ENCODE measurements around the gene PEX11A.

DNA sequence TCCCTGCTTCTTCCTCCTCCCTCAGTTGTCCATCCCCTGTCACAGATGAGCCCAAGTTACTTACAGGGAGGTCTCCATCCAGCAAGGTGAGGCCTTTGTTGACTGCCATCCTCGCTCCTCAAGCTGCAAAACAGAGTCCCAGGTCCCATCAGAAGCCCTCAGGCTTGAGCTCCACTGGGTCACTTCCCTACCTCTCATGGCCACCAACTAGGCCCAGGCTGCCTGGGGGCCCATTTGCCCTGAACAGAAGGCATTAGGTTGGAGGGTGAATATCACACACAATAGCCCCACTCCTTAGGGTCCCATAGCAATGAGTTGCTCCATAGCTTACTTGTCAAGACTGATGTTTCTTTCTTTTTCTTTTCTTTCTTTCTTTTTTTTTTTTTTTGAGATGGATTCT, 13.2 kb downstream of the PEX11A start:
- TF ChIP-seq POLR2AphosphoS5 (IDR thresholded peaks at IDR 0.05) (no peak), EP300 (IDR thresholded peaks at IDR 0.05) (no peak)
- TF ChIP-seq, protein P1, sequence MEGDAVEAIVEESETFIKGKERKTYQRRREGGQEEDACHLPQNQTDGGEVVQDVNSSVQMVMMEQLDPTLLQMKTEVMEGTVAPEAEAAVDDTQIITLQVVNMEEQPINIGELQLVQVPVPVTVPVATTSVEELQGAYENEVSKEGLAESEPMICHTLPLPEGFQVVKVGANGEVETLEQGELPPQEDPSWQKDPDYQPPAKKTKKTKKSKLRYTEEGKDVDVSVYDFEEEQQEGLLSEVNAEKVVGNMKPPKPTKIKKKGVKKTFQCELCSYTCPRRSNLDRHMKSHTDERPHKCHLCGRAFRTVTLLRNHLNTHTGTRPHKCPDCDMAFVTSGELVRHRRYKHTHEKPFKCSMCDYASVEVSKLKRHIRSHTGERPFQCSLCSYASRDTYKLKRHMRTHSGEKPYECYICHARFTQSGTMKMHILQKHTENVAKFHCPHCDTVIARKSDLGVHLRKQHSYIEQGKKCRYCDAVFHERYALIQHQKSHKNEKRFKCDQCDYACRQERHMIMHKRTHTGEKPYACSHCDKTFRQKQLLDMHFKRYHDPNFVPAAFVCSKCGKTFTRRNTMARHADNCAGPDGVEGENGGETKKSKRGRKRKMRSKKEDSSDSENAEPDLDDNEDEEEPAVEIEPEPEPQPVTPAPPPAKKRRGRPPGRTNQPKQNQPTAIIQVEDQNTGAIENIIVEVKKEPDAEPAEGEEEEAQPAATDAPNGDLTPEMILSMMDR (IDR thresholded peaks at IDR 0.05), result no peak
